WTC11 (cell line): ENCODE measurements around the gene SH2D5.

ENCODE experiments used
- FOXK1 ChIP-seq: sonication (generic); formaldehyde crosslinking; IDR thresholded peaks from 2 replicates; pipeline ENCODE4 v1.8.0; 2022; ENCODE audit warnings: mild to moderate bottlenecking, moderate library complexity, missing genetic modification reagents
- NR1H2 ChIP-seq: sonication (generic); formaldehyde crosslinking; IDR thresholded peaks from 2 replicates; pipeline ENCODE4 v1.9.0; 2021; ENCODE audit warnings: mild to moderate bottlenecking, moderate library complexity, missing genetic modification reagents
- TF ChIP-seq, protein P1 (sequence below): fragments of 200-600 bp; IDR thresholded peaks from 2 replicates; pipeline ENCODE4 v1.8.0; 2022; ENCODE audit warnings: antibody characterized with exemption
- TF ChIP-seq, protein P2 (sequence below): sonication (generic); formaldehyde crosslinking; IDR thresholded peaks from 2 replicates; pipeline ENCODE4 v1.8.0; 2022; ENCODE audit warnings: mild to moderate bottlenecking, missing genetic modification reagents

DNA sequence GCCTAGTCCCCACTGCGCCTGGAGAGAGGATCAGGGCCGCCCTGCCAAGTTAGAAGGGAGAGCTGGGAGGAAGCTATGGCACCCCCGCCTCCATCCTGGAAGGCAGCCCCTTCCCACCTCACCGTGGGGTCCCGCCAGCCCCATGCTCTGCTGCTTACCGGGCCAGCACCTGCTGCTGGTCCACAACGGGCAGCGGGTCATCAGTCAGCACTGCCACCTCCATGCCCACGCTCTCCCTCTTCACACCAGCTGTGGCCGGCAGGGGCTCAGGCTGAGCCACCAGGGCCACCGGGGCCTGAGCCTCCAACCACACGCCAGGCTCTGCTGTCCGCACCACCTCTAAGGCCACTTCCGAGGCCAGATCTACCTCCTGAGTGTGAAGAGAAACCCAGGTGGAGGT is 47.9 kb downstream of the SH2D5 start:
- TF ChIP-seq NR1H2, result no peak
- TF ChIP-seq, protein P1, sequence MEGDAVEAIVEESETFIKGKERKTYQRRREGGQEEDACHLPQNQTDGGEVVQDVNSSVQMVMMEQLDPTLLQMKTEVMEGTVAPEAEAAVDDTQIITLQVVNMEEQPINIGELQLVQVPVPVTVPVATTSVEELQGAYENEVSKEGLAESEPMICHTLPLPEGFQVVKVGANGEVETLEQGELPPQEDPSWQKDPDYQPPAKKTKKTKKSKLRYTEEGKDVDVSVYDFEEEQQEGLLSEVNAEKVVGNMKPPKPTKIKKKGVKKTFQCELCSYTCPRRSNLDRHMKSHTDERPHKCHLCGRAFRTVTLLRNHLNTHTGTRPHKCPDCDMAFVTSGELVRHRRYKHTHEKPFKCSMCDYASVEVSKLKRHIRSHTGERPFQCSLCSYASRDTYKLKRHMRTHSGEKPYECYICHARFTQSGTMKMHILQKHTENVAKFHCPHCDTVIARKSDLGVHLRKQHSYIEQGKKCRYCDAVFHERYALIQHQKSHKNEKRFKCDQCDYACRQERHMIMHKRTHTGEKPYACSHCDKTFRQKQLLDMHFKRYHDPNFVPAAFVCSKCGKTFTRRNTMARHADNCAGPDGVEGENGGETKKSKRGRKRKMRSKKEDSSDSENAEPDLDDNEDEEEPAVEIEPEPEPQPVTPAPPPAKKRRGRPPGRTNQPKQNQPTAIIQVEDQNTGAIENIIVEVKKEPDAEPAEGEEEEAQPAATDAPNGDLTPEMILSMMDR, result no peak
- TF ChIP-seq, protein P2, sequence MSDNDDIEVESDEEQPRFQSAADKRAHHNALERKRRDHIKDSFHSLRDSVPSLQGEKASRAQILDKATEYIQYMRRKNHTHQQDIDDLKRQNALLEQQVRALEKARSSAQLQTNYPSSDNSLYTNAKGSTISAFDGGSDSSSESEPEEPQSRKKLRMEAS (CRISPR knock-in tag), result no peak
- no peak for TF ChIP-seq FOXK1 (CRISPR knock-in tag)
